ENCODE data around the gene SOS1.
A peak's percentile ranks its signal among the peaks of the same experiment; 100 is the strongest.

SOS1 gene

DNA sequence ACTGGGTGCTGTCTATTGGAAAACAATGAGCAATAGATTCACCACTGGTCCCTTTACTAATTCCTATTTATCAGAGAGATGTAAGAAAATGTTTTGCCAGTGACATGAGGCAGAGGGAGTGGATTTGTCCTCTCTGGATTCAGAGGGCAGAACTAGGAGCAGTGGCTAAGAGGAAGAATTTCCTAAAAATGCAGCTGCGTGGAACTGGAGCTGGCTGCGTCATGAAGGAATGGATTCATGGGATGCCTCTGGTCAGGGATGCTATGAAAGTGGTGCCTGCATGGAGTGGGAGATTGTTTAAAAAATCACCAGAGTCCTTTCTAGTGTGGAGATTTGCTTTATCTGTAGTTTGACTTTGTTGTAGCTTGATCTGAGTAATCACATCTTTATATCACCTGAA is 152.8 kb downstream of the SOS1 start:
- TF ChIP-seq POU2F2 (IDR thresholded peaks at IDR 0.05; ENCODE audit: low read depth, low read length) (no peak), TAF1 (IDR thresholded peaks at IDR 0.05; ENCODE audit: low read depth, low read length) (no peak), PAX5 (IDR thresholded peaks at IDR 0.05; ENCODE audit: insufficient read depth, low read length, severe bottlenecking) (no peak), POLR2AphosphoS5 (IDR thresholded peaks at IDR 0.05; ENCODE audit: low read depth, low read length) (no peak), POLR2A (IDR thresholded peaks at IDR 0.05; ENCODE audit: low read depth, low read length) (no peak), SPI1 (IDR thresholded peaks at IDR 0.05; ENCODE audit: low read depth, low read length) (no peak)
- no peak for DNase-seq (ENCODE audit: insufficient read length, low spot score)
- no peak for FAIRE-seq

DNA sequence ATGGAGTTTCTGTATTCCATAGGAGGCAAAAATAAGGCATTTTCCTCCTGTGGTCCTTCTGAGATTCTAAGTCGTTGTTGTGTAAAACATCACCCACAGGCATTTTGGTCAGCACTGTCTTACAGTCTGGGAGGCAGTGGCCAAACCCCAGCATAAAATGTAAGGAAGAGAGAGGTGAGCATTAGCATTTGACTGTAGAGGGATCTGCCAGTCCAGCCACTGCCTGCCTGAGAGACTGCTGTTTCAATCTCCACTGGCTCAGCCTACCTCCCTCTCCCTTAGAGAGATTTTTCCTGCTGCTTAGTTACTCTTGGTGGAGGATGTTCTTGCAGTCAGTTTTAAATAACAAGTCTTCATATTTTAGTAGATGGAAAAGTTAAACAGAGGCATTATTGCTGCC is 154.2 kb downstream of the SOS1 start:
- no peak for FAIRE-seq
- TF ChIP-seq SPI1 (IDR thresholded peaks at IDR 0.05; ENCODE audit: low read depth, low read length) (no peak), PAX5 (IDR thresholded peaks at IDR 0.05; ENCODE audit: insufficient read depth, low read length, severe bottlenecking) (no peak), POLR2A (IDR thresholded peaks at IDR 0.05; ENCODE audit: low read depth, low read length) (no peak), TAF1 (IDR thresholded peaks at IDR 0.05; ENCODE audit: low read depth, low read length) (no peak), POLR2AphosphoS5 (IDR thresholded peaks at IDR 0.05; ENCODE audit: low read depth, low read length) (no peak), POU2F2 (IDR thresholded peaks at IDR 0.05; ENCODE audit: low read depth, low read length) (no peak)

DNA sequence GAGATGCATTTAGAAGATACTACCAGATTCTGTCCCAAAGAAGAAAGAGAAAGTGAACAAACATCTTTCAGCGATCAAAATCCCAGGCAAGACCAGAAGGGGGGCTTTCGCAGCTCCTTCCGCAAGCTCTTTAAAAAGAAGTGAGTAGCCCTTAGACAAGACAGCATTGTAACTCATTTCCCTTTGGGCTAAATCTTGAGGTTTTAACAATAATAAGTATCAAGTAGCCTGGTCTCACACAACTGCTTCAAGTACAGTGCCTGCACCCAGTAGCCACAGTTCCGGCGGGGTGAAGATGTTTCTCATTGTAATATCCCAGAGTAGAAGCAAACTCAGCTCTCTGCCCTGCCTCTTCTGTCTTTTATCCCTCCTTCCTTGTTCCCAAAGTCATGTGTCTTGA is 154.8 kb downstream of the SOS1 start:
- no peak for FAIRE-seq
- no peak for TF ChIP-seq TAF1 (IDR thresholded peaks at IDR 0.05; ENCODE audit: low read depth, low read length)
- TF ChIP-seq SPI1 (IDR thresholded peaks at IDR 0.05; ENCODE audit: low read depth, low read length): no peak
- TF ChIP-seq POU2F2 (IDR thresholded peaks at IDR 0.05; ENCODE audit: low read depth, low read length): no peak
- TF ChIP-seq POLR2AphosphoS5 (IDR thresholded peaks at IDR 0.05; ENCODE audit: low read depth, low read length): no peak
- no peak for TF ChIP-seq POLR2A (IDR thresholded peaks at IDR 0.05; ENCODE audit: low read depth, low read length)
- no peak for TF ChIP-seq PAX5 (IDR thresholded peaks at IDR 0.05; ENCODE audit: insufficient read depth, low read length, severe bottlenecking)
- no peak for DNase-seq (ENCODE audit: insufficient read length, low spot score)

More for the DNA sequence above, 154.2 kb downstream of the SOS1 start:
- DNase-seq (ENCODE audit: insufficient read length, low spot score): no peak

DNA sequence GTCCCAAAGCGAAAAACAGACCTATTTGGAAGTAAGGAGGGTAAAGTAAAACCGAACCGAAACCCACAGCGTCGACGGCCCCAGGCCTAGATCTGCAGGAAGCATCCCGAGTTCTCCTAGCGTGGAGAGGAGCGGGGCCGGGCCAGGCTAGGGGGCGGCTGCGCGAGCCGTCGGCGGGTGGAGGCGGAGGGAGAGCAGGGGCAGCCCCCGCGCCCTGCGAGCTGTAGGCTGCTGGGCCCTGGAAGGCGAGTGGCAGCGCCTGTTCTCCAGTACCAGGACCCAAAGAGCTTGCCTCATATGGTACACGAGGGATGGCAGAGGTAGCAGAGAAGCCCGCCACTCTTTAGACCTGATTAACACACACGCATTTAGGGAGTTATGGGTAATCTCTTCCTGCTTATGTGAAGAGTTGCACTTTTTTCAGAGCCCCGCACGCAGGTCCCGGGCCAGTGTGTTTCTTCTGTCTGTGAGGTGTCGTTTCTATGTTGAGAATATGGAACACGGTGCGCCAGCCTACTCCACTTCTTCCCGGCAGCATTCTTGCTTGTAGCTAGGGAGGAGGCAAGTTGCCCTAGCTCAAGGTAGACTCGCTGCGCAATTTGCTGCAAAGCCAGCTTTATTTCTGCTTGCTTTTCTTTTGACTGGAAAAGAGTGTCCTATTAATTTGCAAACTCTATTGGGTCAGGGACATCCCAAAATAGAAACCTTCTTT is 160.1 kb downstream of the SOS1 start:
- no peak for TF ChIP-seq PAX5 (IDR thresholded peaks at IDR 0.05; ENCODE audit: insufficient read depth, low read length, severe bottlenecking)
- no peak for TF ChIP-seq TAF1 (IDR thresholded peaks at IDR 0.05; ENCODE audit: low read depth, low read length)

DNA sequence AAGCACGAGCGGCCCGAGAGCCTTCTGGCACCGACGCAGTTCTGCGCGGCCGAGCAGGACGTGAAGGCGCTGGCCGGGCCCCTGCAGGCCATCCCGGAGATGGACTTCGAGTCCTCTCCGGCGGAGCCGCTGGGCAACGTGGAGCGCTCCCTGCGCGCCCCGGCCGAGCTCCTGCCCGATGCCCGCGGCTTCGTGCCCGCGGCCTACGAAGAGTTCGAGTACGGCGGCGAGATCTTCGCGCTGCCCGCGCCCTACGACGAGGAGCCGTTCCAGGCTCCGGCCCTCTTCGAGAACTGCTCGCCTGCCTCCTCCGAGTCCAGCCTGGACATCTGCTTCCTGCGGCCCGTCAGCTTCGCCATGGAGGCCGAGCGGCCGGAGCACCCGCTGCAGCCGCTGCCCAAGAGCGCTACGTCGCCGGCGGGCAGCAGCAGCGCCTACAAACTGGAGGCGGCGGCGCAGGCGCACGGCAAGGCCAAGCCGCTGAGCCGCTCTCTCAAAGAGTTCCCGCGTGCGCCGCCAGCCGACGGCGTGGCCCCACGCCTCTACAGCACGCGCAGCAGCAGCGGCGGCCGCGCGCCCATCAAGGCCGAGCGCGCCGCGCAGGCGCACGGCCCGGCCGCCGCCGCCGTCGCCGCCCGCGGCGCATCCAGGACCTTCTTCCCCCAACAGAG is 160.8 kb downstream of the SOS1 start:
- DNase-seq (ENCODE audit: insufficient read length, low spot score) (peak; percentile 54), FAIRE-seq (peak; percentile 5)
- TF ChIP-seq SPI1 (IDR thresholded peaks at IDR 0.05; ENCODE audit: low read depth, low read length): no peak
- no peak for TF ChIP-seq POLR2AphosphoS5 (IDR thresholded peaks at IDR 0.05; ENCODE audit: low read depth, low read length)
- no peak for TF ChIP-seq TAF1 (IDR thresholded peaks at IDR 0.05; ENCODE audit: low read depth, low read length)
- TF ChIP-seq POU2F2 (IDR thresholded peaks at IDR 0.05; ENCODE audit: low read depth, low read length): no peak
- no peak for TF ChIP-seq POLR2A (IDR thresholded peaks at IDR 0.05; ENCODE audit: low read depth, low read length)
- no peak for TF ChIP-seq PAX5 (IDR thresholded peaks at IDR 0.05; ENCODE audit: insufficient read depth, low read length, severe bottlenecking)

More for the DNA sequence above, 160.1 kb downstream of the SOS1 start:
- FAIRE-seq (no peak), DNase-seq (ENCODE audit: insufficient read length, low spot score) (no peak)

DNA sequence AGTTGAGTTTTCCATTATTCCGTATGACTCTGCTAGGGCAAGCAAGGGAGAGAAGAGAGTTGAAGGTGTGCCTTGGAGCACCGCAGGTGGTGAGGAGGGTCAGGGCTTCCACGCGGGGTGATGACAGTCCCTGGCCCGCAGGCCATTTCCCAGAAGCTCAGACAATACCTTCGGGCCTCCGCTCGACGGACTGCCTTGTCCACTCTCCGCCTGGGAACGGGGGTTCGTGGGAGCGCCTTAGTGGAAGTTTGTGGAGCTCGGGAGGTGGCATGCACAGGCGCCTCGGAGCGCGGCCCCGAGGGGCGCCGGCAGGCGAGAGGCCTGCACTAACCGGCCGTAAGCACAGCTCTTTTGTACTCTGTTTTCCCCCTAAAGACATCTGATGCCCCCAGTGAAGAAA is 161.4 kb downstream of the SOS1 start:
- FAIRE-seq (no peak), DNase-seq (ENCODE audit: insufficient read length, low spot score) (no peak)
- TF ChIP-seq POLR2AphosphoS5 (IDR thresholded peaks at IDR 0.05; ENCODE audit: low read depth, low read length) (no peak), TAF1 (IDR thresholded peaks at IDR 0.05; ENCODE audit: low read depth, low read length) (no peak), SPI1 (IDR thresholded peaks at IDR 0.05; ENCODE audit: low read depth, low read length) (no peak), PAX5 (IDR thresholded peaks at IDR 0.05; ENCODE audit: insufficient read depth, low read length, severe bottlenecking) (no peak), POLR2A (IDR thresholded peaks at IDR 0.05; ENCODE audit: low read depth, low read length) (no peak), POU2F2 (IDR thresholded peaks at IDR 0.05; ENCODE audit: low read depth, low read length) (no peak)

DNA sequence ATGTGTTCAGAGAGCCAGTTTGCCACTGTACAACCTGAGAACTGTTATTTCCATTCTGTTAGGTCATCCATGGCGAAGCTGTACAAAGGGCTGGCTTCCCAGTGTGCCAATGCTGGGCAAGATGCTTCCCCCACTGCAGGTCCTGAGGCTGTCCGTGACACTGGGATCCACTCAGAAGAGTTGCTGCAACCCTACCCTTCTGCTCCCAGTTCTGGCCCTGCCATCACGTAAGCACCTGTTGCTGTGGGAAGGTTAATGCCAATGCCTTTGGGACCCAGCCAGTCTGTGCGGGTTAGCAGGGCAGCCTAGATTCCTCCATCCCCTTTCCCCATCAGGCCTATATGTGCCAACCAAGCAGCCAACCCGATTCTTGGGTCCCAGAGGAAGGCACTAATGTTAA is 162.9 kb downstream of the SOS1 start:
- DNase-seq (ENCODE audit: insufficient read length, low spot score): no peak
- no peak for FAIRE-seq
- TF ChIP-seq POU2F2 (IDR thresholded peaks at IDR 0.05; ENCODE audit: low read depth, low read length) (no peak), PAX5 (IDR thresholded peaks at IDR 0.05; ENCODE audit: insufficient read depth, low read length, severe bottlenecking) (no peak), TAF1 (IDR thresholded peaks at IDR 0.05; ENCODE audit: low read depth, low read length) (no peak), POLR2A (IDR thresholded peaks at IDR 0.05; ENCODE audit: low read depth, low read length) (no peak), SPI1 (IDR thresholded peaks at IDR 0.05; ENCODE audit: low read depth, low read length) (no peak), POLR2AphosphoS5 (IDR thresholded peaks at IDR 0.05; ENCODE audit: low read depth, low read length) (no peak)

DNA sequence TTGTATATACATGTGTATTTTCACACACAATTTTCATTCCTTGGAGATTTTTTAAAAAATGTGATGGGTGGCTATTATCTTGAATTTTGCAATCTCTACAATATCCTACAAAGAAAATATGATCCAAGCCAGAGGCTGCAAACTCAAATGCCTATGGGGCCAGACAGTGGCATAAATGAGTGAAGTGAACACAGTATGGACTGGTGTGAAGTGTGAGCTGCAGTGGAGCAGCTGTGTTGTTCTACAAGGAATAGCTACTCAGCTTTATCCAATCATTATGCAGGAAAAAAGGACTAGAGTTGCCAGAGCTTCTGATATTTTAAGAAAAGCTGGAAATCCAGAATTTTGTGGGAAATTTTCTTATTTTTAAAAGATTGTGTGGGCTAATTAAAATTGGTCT is 169.1 kb downstream of the SOS1 start:
- no peak for DNase-seq (ENCODE audit: insufficient read length, low spot score)
- no peak for FAIRE-seq
- TF ChIP-seq SPI1 (IDR thresholded peaks at IDR 0.05; ENCODE audit: low read depth, low read length): no peak
- no peak for TF ChIP-seq POU2F2 (IDR thresholded peaks at IDR 0.05; ENCODE audit: low read depth, low read length)
- TF ChIP-seq PAX5 (IDR thresholded peaks at IDR 0.05; ENCODE audit: insufficient read depth, low read length, severe bottlenecking): no peak
- TF ChIP-seq POLR2A (IDR thresholded peaks at IDR 0.05; ENCODE audit: low read depth, low read length): no peak

DNA sequence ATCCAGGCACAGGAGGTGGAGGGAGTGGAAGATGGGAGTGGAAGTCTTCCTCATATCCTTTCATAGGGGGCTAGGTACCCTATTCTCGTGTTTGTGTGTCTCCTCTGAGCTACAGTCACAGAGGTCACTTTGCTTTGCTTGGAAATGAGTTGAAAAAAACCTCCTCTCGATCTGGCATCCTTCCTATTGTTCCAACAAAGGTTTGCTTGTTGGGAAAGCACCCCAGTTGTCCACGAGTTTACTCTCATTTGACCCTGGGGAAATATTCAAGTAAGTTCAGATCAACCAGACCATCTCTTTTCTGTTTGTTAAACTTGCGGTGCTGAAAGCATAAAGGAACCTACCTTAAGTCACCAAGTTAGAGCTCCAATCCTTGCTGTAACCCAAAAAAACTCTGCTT is 171.9 kb downstream of the SOS1 start:
- DNase-seq (ENCODE audit: insufficient read length, low spot score) (no peak), FAIRE-seq (no peak)
- TF ChIP-seq POU2F2 (IDR thresholded peaks at IDR 0.05; ENCODE audit: low read depth, low read length) (no peak), POLR2AphosphoS5 (IDR thresholded peaks at IDR 0.05; ENCODE audit: low read depth, low read length) (no peak), POLR2A (IDR thresholded peaks at IDR 0.05; ENCODE audit: low read depth, low read length) (no peak), PAX5 (IDR thresholded peaks at IDR 0.05; ENCODE audit: insufficient read depth, low read length, severe bottlenecking) (no peak), SPI1 (IDR thresholded peaks at IDR 0.05; ENCODE audit: low read depth, low read length) (no peak), TAF1 (IDR thresholded peaks at IDR 0.05; ENCODE audit: low read depth, low read length) (no peak)
